A673 (cell line): ENCODE data around the gene PRDM16.
A peak's percentile ranks its signal among the peaks of the same experiment; 100 is the strongest.

Experiments
- CTCF ChIP-seq: fragments of 300-800, 200-600 bp; sonication (generic); conservative IDR thresholded peaks from 2 replicates; pipeline ENCODE4 v1.5.1; 2017; ENCODE audit warnings: low read depth, mild to moderate bottlenecking, antibody characterized with exemption, low read length, moderate library complexity, mixed read lengths
- EZH2 ChIP-seq: fragments of 200-600 bp; sonication (generic); IDR thresholded peaks from 2 replicates; pipeline ENCODE4 v1.6.1; 2017; ENCODE audit warnings: borderline replicate concordance, low read depth, mild to moderate bottlenecking, mixed read lengths, antibody characterized with exemption, low read length; ENCODE audit not compliant: poor library complexity, severe bottlenecking

GRCh38 chr1:3349161-3349967 is 280.4 kb downstream of the PRDM16 start:
- TF ChIP-seq CTCF (peak; percentile 53), EZH2 (no peak)
